GM21737 (cell line): ENCODE data around the gene COL4A1.

Experiments
- ATAC-seq: cut with Tn5 transposase; IDR thresholded peaks from one replicate; pipeline ENCODE4 v1.9.1; 2021; ENCODE audit warnings: mild to moderate bottlenecking, moderate library complexity; ENCODE audit not compliant: unreplicated experiment

Gene COL4A1

GRCh38 chr13:110227864-110228643, 78.9 kb downstream of the COL4A1 start:
- no peak for ATAC-seq

- no peak for ATAC-seq
Measured at GRCh38 chr13:110227416-110227815, 79.5 kb downstream of the COL4A1 start.

- no peak for ATAC-seq
Measured at GRCh38 chr13:110225609-110226574, 81.1 kb downstream of the COL4A1 start.

- no peak for ATAC-seq
Measured at GRCh38 chr13:110225003-110225402, 82.0 kb downstream of the COL4A1 start.

GRCh38 chr13:110224519-110224918, 82.4 kb downstream of the COL4A1 start:
- ATAC-seq: no peak

- ATAC-seq: no peak
Measured at GRCh38 chr13:110221406-110222117, 85.4 kb downstream of the COL4A1 start.

GRCh38 chr13:110220471-110220870, 86.5 kb downstream of the COL4A1 start:
- no peak for ATAC-seq

GRCh38 chr13:110218581-110219201, 88.3 kb downstream of the COL4A1 start:
- no peak for ATAC-seq

- no peak for ATAC-seq
Measured at GRCh38 chr13:110217811-110218210, 89.1 kb downstream of the COL4A1 start.

GRCh38 chr13:110217085-110217484, 89.9 kb downstream of the COL4A1 start:
- ATAC-seq: no peak

GRCh38 chr13:110216398-110217041, 90.4 kb downstream of the COL4A1 start:
- no peak for ATAC-seq

GRCh38 chr13:110216006-110216397, 91.0 kb downstream of the COL4A1 start:
- ATAC-seq: no peak

GRCh38 chr13:110215606-110216005, 91.4 kb downstream of the COL4A1 start:
- no peak for ATAC-seq

GRCh38 chr13:110214637-110215036, 92.3 kb downstream of the COL4A1 start:
- no peak for ATAC-seq

- ATAC-seq: no peak
Measured at GRCh38 chr13:110213461-110214074, 93.4 kb downstream of the COL4A1 start.

- ATAC-seq: no peak
Measured at GRCh38 chr13:110212529-110212928, 94.4 kb downstream of the COL4A1 start.

GRCh38 chr13:110211735-110212134, 95.2 kb downstream of the COL4A1 start:
- no peak for ATAC-seq

GRCh38 chr13:110211046-110211445, 95.9 kb downstream of the COL4A1 start:
- ATAC-seq: no peak

- no peak for ATAC-seq
Measured at GRCh38 chr13:110210604-110210985, 96.4 kb downstream of the COL4A1 start.
